IMR-90 (cell line): Measurements from ENCODE around the gene GABBR2. TPM values are rescaled to one million over a fixed set of nuclear protein-coding genes. Genes with fewer than 3 reads are reported as not detected.

Experiments used
- BHLHE40 ChIP-seq: fragments of 150-350 bp; IDR thresholded peaks from 2 replicates; pipeline ENCODE4 v1.6.1; 2016; ENCODE audit warnings: mild to moderate bottlenecking, low read depth, low read length
- CEBPB ChIP-seq: IDR thresholded peaks from 2 replicates; pipeline ENCODE4 v1.6.1; 2012; ENCODE audit warnings: low read depth, low read length, improper control_type of control experiment
- CTCF ChIP-seq: conservative IDR thresholded peaks from 2 replicates; pipeline ENCODE4 v1.5.1; 2012; ENCODE audit warnings: mild to moderate bottlenecking, low read depth, low read length, improper control_type of control experiment
- MAFK ChIP-seq: IDR thresholded peaks from 2 replicates; pipeline ENCODE4 v1.6.1; 2012; ENCODE audit warnings: low read depth, low read length, improper control_type of control experiment
- MXI1 ChIP-seq: IDR thresholded peaks from 2 replicates; pipeline ENCODE4 v1.6.1; 2012; ENCODE audit warnings: low read depth, mild to moderate bottlenecking, low read length, moderate library complexity, borderline replicate concordance
- NFE2L2 ChIP-seq: fragments of 150-350 bp; IDR thresholded peaks from 2 replicates; pipeline ENCODE4 v1.6.1; 2016; ENCODE audit warnings: low read depth, mild to moderate bottlenecking, low read length
- POLR2A ChIP-seq: IDR thresholded peaks from 2 replicates; pipeline ENCODE4 v1.6.1; 2012; ENCODE audit warnings: mild to moderate bottlenecking, low read depth, low read length
- SMC3 ChIP-seq: fragments of 150-350 bp; IDR thresholded peaks from 2 replicates; pipeline ENCODE4 v1.6.1; 2016; ENCODE audit warnings: low read depth, mild to moderate bottlenecking, antibody characterized with exemption, low read length, moderate library complexity
- polyA plus RNA-seq, 3 experiments: library from polyadenylated mRNA; depleted of rRNA; stranded (reverse); fragments of >200 nt; gene quantifications; 2 replicates each; pipeline ENCODE4 v1.2.3, GENCODE V29; 2012; ENCODE audit warnings: low replicate concordance in 1 of 3
- total RNA-seq: library from RNA; depleted of rRNA; stranded (reverse); fragments of >200 nt; gene quantifications from 2 replicates; pipeline ENCODE4 v1.2.3, GENCODE V29; 2012

Gene GABBR2
- total and polyA plus RNA-seq, 2 of the 4 experiments (the other 2 are of a cell fraction): 14.2 to 20.3 TPM

DNA sequence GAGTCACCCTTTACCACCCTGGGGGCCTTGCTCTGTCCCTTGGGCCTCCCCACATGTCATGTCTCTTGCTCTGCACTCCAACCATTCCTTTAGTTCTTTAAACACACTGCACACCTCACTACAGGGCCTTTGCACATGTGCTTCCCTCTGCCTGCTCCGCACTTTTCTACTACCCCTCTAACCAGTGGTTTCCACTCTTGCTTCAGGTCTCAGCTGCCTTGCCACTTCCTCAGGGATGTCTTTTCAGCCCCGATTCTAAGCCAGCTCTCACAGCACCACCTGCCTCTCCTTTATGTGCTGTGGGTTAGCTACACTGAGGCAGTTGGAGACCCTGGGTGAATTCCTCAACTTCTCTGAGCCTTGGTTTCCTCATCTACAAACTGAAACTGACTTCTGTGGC lies 34.6 kb upstream of the GABBR2 start (continued):
- no peak for TF ChIP-seq CTCF
- no peak for TF ChIP-seq NFE2L2
- TF ChIP-seq MXI1: no peak
- TF ChIP-seq MAFK: no peak
- no peak for TF ChIP-seq CEBPB
- no peak for TF ChIP-seq BHLHE40
- TF ChIP-seq POLR2A: no peak
- TF ChIP-seq SMC3: no peak
